Ovary (tissue), 9 donors: ENCODE data around the gene OR52E2. TPM values are rescaled to one million over a fixed set of nuclear protein-coding genes. Genes with fewer than 3 reads are reported as not detected.

Experiments
- DNase-seq, 5 donors: peaks; one replicate each; pipeline ENCODE4 v3.0.0-alpha.2; 2019 to 2020
- H3K27ac ChIP-seq, 2 donors: fragments of 200-600 bp; one replicate each; pipeline versions ENCODE4 v1.5.1 to v1.8.0; 2019 to 2022
- H3K27me3 ChIP-seq: fragments of 200-600 bp; one replicate; pipeline ENCODE4 v1.8.0; 2022
- H3K36me3 ChIP-seq: fragments of 200-600 bp; sonication (generic); one replicate; pipeline ENCODE4 v1.5.1; 2019
- H3K4me1 ChIP-seq: one replicate; pipeline ENCODE4 v1.8.1; 2013; ENCODE audit warnings: mild to moderate bottlenecking, moderate library complexity; ENCODE audit not compliant: insufficient read depth
- H3K4me3 ChIP-seq: fragments of 200-600 bp; sonication (generic); one replicate; pipeline ENCODE4 v1.5.1; 2017
- H3K9me3 ChIP-seq, 2 donors: fragments of 200-600 bp in 1 of 2; sonication (generic) in 1 of 2; one replicate each; pipeline versions ENCODE4 v1.5.1 to v1.8.1; 2013 to 2019; ENCODE audit warnings: mild to moderate bottlenecking in 1 of 2, moderate library complexity in 1 of 2
- EP300 ChIP-seq: sonication (generic); formaldehyde crosslinking; IDR thresholded peaks from one replicate; pipeline ENCODE4 v1.6.1; 2017; ENCODE audit warnings: antibody characterized with exemption
- POLR2A ChIP-seq: fragments of 450-650 bp; IDR thresholded peaks from one replicate; pipeline ENCODE4 v1.6.1; 2017; ENCODE audit warnings: antibody characterized with exemption, mild to moderate bottlenecking, moderate library complexity
- WGBS, 3 donors: extraction: QIAGEN DNeasy Blood & Tissue Kit in 1 of 3; methylation state at CpG; one replicate each; pipeline versions ENCODE4 v1.1.5 to v1.1.7; 2013 to 2017; 5-methylcytosine and 5-hydroxymethylcytosine counted together
- intact Hi-C, 4 donors: fragments of 100-400 bp; cut with DNase I; formaldehyde crosslinking; loops; one replicate each; pipeline versions ENCODE4 v1.11.0 to v1.15.1; 2022 to 2023
- polyA plus RNA-seq, 2 donors: library from polyadenylated mRNA; stranded (reverse); fragments of 200-250 nt in 1 of 2; fragments of 350-450 nt in 1 of 2; fragmentation: Illumina TruSeq in 1 of 2; extraction: RNeasy Lipid Tissue Mini Kit (QIAGEN cat#74804) in 1 of 2; gene quantifications; one replicate each; pipeline ENCODE4 v1.2.3, GENCODE V29; 2013 to 2014
- total RNA-seq, 7 donors: library from RNA; depleted of rRNA in 2 of 7; stranded (reverse); fragments of >200 nt in 2 of 7; fragmentation: NEBNext Ultra II Directional in 3 of 7; extraction: Animal tissue kit (Norgen Biotek cat#: 25700) in 3 of 7; gene quantifications; one replicate each; pipeline versions ENCODE4 v1.1.0 to v1.2.4, GENCODE V29; 2016 to 2023
- TF ChIP-seq, protein P1 (sequence below), 3 donors: fragments of 450-650 bp in 2 of 3; fragments of 200-600 bp in 1 of 3; IDR thresholded peaks; one replicate each; pipeline versions ENCODE4 v1.5.1 to v1.8.0; 2016 to 2022; ENCODE audit warnings: antibody characterized with exemption in 3 of 3, mild to moderate bottlenecking in 1 of 3
- donor health status: DM: no; HTN: no; CAD: no; lungs with moderate emphysema.
- donor health status: DM: no; HTN: no; CAD: no.
- donor health status: Bipolar disorder and iron deficiency.
- donor health status: DM: yes; HTN: yes; CAD: no.
- donor health status: DM: no; HTN: no; CAD: no.
- donor health status: DM: yes; HTN: yes; CAD: no.

Gene OR52E2
- total and polyA plus RNA-seq, 9 donors: not detected

- H3K4me1 ChIP-seq: no peaks in the 10 kb centered on the region
- 20 to 28% (median 21%) methylated on average over 1 of the region's 1 CpG for WGBS, 3 donors
- H3K27me3 ChIP-seq: no peaks in the 10 kb centered on the region
- no peaks in the 10 kb centered on the region for H3K9me3 ChIP-seq
- H3K4me3 ChIP-seq: no peak within 1 kb of the TSS
- H3K27ac ChIP-seq: no peak within 1 kb of the TSS
- H3K36me3 ChIP-seq: no peaks in the 10 kb centered on the region
- TF ChIP-seq EP300 (no peak), POLR2A (no peak)
- TF ChIP-seq, protein P1, sequence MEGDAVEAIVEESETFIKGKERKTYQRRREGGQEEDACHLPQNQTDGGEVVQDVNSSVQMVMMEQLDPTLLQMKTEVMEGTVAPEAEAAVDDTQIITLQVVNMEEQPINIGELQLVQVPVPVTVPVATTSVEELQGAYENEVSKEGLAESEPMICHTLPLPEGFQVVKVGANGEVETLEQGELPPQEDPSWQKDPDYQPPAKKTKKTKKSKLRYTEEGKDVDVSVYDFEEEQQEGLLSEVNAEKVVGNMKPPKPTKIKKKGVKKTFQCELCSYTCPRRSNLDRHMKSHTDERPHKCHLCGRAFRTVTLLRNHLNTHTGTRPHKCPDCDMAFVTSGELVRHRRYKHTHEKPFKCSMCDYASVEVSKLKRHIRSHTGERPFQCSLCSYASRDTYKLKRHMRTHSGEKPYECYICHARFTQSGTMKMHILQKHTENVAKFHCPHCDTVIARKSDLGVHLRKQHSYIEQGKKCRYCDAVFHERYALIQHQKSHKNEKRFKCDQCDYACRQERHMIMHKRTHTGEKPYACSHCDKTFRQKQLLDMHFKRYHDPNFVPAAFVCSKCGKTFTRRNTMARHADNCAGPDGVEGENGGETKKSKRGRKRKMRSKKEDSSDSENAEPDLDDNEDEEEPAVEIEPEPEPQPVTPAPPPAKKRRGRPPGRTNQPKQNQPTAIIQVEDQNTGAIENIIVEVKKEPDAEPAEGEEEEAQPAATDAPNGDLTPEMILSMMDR (IDR thresholded peaks at IDR 0.05): no peak
- no peak for DNase-seq
- intact Hi-C loops: no loop called here
Measured at GRCh38 chr11:5046226-5046625, 13.2 kb downstream of the OR52E2 start, which contains the start of gene OR52J3. Gene OR52J3, plus strand, starts transcription at chr11:5046526. Its CDS starts 0 bp downstream, at chr11:5046526.

DNA sequence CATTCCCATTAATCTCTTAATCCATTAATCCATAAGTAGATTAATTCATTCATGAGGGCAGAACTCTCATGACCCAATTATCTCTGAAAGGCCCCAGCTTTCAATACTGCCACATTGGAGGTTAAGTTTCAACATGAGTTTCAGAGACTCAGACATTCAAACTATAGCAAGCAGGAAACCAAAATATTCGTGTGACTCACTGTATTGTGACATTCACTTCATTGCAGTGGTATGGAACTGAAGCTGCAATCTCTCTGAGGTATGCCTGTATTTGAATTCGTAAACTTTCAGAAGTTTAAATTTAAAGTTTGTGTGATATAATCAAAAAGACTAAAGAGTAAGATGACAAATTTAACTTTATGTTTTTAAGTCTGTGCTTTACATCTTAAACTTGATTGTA is 16.0 kb downstream of the OR52E2 start:
- Histone ChIP-seq H3K4me1 (no peaks in the 10 kb centered on the region), H3K9me3 (no peaks in the 10 kb centered on the region), H3K27me3 (no peaks in the 10 kb centered on the region), H3K36me3 (no peaks in the 10 kb centered on the region), H3K4me3 (no peak overlapping the region), H3K27ac (no peak overlapping the region)
- DNase-seq: no peak
- intact Hi-C loops: no loop called here
- WGBS, 3 donors: 60 to 73% (median 70%) methylated on average over 2 of the region's 2 CpGs
- no peak for TF ChIP-seq POLR2A
- TF ChIP-seq, protein P1 (IDR thresholded peaks at IDR 0.05): no peak
- no peak for TF ChIP-seq EP300

GRCh38 chr11:5042091-5042490 is 17.3 kb downstream of the OR52E2 start:
- 67 to 95% (median 72%) methylated on average over 3 of the region's 3 CpGs for WGBS, 3 donors
- Histone ChIP-seq H3K4me1 (no peaks in the 10 kb centered on the region), H3K27ac (no peak overlapping the region), H3K36me3 (no peaks in the 10 kb centered on the region), H3K27me3 (no peaks in the 10 kb centered on the region), H3K9me3 (no peaks in the 10 kb centered on the region), H3K4me3 (no peak overlapping the region)
- no peak for DNase-seq
- intact Hi-C loops: no loop called here
- TF ChIP-seq, protein P1 (IDR thresholded peaks at IDR 0.05): no peak
- TF ChIP-seq POLR2A: no peak
- no peak for TF ChIP-seq EP300

DNA sequence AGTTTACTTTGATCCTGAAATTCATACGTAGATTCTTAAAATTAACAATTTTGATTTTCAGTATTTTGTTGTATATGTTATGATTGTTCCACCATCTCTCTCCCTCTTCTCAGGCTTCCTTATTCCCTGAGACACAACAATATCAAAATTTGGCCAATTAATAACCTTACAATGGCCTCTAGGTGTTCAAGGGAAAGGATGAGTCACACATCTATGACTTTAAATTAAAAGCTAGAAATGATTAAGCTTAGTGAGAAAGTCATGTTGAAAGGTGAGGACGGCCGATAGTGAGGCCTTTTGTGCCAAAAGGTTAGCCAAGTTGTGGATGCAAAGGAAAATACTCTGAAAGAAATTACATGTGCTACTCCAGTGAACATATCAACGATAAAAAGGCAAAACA is 18.6 kb downstream of the OR52E2 start:
- no peak overlapping the region for H3K27ac ChIP-seq
- no peaks in the 10 kb centered on the region for H3K4me1 ChIP-seq
- WGBS, 3 donors: 60 to 70% (median 69%) methylated on average over 4 of the region's 4 CpGs
- intact Hi-C loops: no loop called here
- H3K9me3 ChIP-seq: no peaks in the 10 kb centered on the region
- H3K27me3 ChIP-seq: no peaks in the 10 kb centered on the region
- no peak overlapping the region for H3K4me3 ChIP-seq
- DNase-seq: no peak
- no peaks in the 10 kb centered on the region for H3K36me3 ChIP-seq
- TF ChIP-seq POLR2A: no peak

DNA sequence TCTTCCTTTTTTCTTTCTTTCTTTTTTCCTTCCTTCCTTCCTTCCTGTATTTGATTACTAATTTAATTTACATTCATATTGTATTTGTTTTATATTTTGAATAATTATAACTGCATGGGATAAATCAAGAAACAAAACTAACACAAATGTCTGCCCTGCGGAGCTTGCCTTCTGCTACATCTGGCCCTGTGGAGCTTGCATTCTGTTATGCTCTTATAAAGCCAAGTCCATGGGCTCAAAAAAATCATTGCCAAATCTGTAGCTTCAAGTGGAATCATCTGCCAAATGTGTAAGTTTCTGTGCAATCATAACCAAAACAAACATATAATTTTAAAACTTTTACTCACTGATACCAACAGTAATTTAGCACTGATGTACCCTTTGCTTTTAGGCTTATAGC is 21.1 kb downstream of the OR52E2 start:
- WGBS, 3 donors: 56 to 75% (median 57%) methylated on average over 1 of the region's 1 CpG
- Histone ChIP-seq H3K27ac (no peak overlapping the region), H3K9me3 (no peaks in the 10 kb centered on the region), H3K36me3 (no peaks in the 10 kb centered on the region), H3K4me1 (no peaks in the 10 kb centered on the region), H3K27me3 (no peaks in the 10 kb centered on the region), H3K4me3 (no peak overlapping the region)
- TF ChIP-seq POLR2A: no peak
- TF ChIP-seq, protein P1 (IDR thresholded peaks at IDR 0.05): no peak
- TF ChIP-seq EP300: no peak
- DNase-seq: no peak
- intact Hi-C loops: no loop called here
